PFSK-1 (cell line): ENCODE results near the gene TMEM97.

ENCODE experiments used
- FOXP2 ChIP-seq: optimal IDR thresholded peaks from 2 replicates; pipeline ENCODE3; 2011; ENCODE audit warnings: borderline replicate concordance, control low read depth, inconsistent platforms; ENCODE audit not compliant: insufficient read depth; ENCODE audit errors: extremely low read length, extremely low read depth
- POLR2AphosphoS5 ChIP-seq: IDR thresholded peaks from 2 replicates; pipeline ENCODE4 v1.6.1; 2012; ENCODE audit warnings: low read depth, mild to moderate bottlenecking, control low read depth, low read length, moderate library complexity
- REST ChIP-seq, 2 experiments: IDR thresholded peaks; 2 replicates each; pipeline versions ENCODE4 v1.6.1 to v1.8.0; 2011 to 2012; ENCODE audit warnings: low read depth in 2 of 2, low read length in 2 of 2, control low read depth in 1 of 2, inconsistent platforms in 1 of 2, mild to moderate bottlenecking in 1 of 2, moderate library complexity in 1 of 2; ENCODE audit not compliant: insufficient read depth in 1 of 2
- SIN3A ChIP-seq: IDR thresholded peaks from 2 replicates; pipeline ENCODE4 v1.6.1; 2012; ENCODE audit warnings: mild to moderate bottlenecking, low read length, moderate library complexity, borderline replicate concordance; ENCODE audit not compliant: insufficient read depth
- TAF1 ChIP-seq: IDR thresholded peaks from 2 replicates; pipeline ENCODE4 v1.6.1; 2012; ENCODE audit warnings: low read length, control low read depth, borderline replicate concordance; ENCODE audit not compliant: insufficient read depth

TMEM97 gene

GRCh38 chr17:28369684-28370034 lies 50.7 kb downstream of the TMEM97 start:
- TF ChIP-seq REST (IDR thresholded peaks at IDR 0.05; ENCODE audit: insufficient read depth in 1 of 2, low read depth in 2 of 2, low read length in 2 of 2) (no peak), SIN3A (no peak), TAF1 (no peak), POLR2AphosphoS5 (no peak), FOXP2 (no peak)

- no peak for TF ChIP-seq POLR2AphosphoS5
- no peak for TF ChIP-seq TAF1
- TF ChIP-seq REST (IDR thresholded peaks at IDR 0.05; ENCODE audit: insufficient read depth in 1 of 2, low read depth in 2 of 2, low read length in 2 of 2), result no peak; a peak in 1 of 4 replicates
- TF ChIP-seq FOXP2, result no peak
- no peak for TF ChIP-seq SIN3A
These were observed 51.2 kb downstream of the TMEM97 start, which contains the start of gene VTN for GRCh38 chr17:28370035-28370743. Gene VTN (minus strand): TSS chr17:28370307. CDS start chr17:28370203, 104 bp downstream.

DNA sequence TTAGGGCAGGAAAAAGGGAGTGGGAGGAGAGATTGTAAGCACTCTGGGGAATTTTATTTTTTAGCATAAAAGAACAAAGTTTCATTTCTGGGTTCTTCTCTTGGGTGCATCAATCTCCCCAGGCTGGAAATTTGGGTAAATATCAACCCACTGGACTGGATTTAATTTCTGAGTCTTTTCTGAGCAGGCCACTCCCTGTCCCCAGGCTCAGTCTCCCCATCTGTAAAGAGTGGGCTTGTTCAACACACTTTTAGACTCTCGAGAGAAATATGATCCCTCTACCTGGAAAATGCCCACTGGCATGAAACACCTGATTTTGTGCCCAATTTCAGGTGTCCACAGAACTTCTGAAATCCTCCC lies 51.7 kb downstream of the TMEM97 start:
- TF ChIP-seq TAF1 (no peak), FOXP2 (no peak), SIN3A (no peak), POLR2AphosphoS5 (no peak), REST (IDR thresholded peaks at IDR 0.05; ENCODE audit: insufficient read depth in 1 of 2, low read depth in 2 of 2, low read length in 2 of 2) (no peak)

- peak in 1 of 2 experiments; percentile 50; a peak in 1 of 4 replicates for TF ChIP-seq REST (IDR thresholded peaks at IDR 0.05; ENCODE audit: insufficient read depth in 1 of 2, low read depth in 2 of 2, low read length in 2 of 2)
- TF ChIP-seq POLR2AphosphoS5, result no peak
- TF ChIP-seq FOXP2, result no peak
- no peak for TF ChIP-seq TAF1
- TF ChIP-seq SIN3A, result no peak
These were observed 52.5 kb downstream of the TMEM97 start, which contains the start of gene SARM1 for GRCh38 chr17:28371245-28372202. Gene SARM1 (plus strand): TSS chr17:28371694. CDS start chr17:28372033, 339 bp downstream.
